PFSK-1 (cell line): ENCODE data around the gene WNT3A.

Experiments used
- FOXP2 ChIP-seq: optimal IDR thresholded peaks from 2 replicates; pipeline ENCODE3; 2011; ENCODE audit warnings: borderline replicate concordance, control low read depth, inconsistent platforms; ENCODE audit not compliant: insufficient read depth; ENCODE audit errors: extremely low read length, extremely low read depth
- POLR2AphosphoS5 ChIP-seq: IDR thresholded peaks from 2 replicates; pipeline ENCODE4 v1.6.1; 2012; ENCODE audit warnings: low read depth, mild to moderate bottlenecking, control low read depth, low read length, moderate library complexity
- REST ChIP-seq, 2 experiments: IDR thresholded peaks; 2 replicates each; pipeline versions ENCODE4 v1.6.1 to v1.8.0; 2011 to 2012; ENCODE audit warnings: low read depth in 2 of 2, low read length in 2 of 2, control low read depth in 1 of 2, inconsistent platforms in 1 of 2, mild to moderate bottlenecking in 1 of 2, moderate library complexity in 1 of 2; ENCODE audit not compliant: insufficient read depth in 1 of 2
- SIN3A ChIP-seq: IDR thresholded peaks from 2 replicates; pipeline ENCODE4 v1.6.1; 2012; ENCODE audit warnings: mild to moderate bottlenecking, low read length, moderate library complexity, borderline replicate concordance; ENCODE audit not compliant: insufficient read depth
- TAF1 ChIP-seq: IDR thresholded peaks from 2 replicates; pipeline ENCODE4 v1.6.1; 2012; ENCODE audit warnings: low read length, control low read depth, borderline replicate concordance; ENCODE audit not compliant: insufficient read depth

Gene WNT3A

GRCh38 chr1:228070851-228071250 is 64.1 kb downstream of the WNT3A start:
- TF ChIP-seq TAF1 (no peak), POLR2AphosphoS5 (no peak), REST (IDR thresholded peaks at IDR 0.05; ENCODE audit: insufficient read depth in 1 of 2, low read depth in 2 of 2, low read length in 2 of 2) (no peak), SIN3A (no peak), FOXP2 (no peak)

GRCh38 chr1:228071839-228072657 is 65.2 kb downstream of the WNT3A start:
- no peak for TF ChIP-seq POLR2AphosphoS5
- TF ChIP-seq SIN3A, result no peak
- no peak for TF ChIP-seq REST (IDR thresholded peaks at IDR 0.05; ENCODE audit: insufficient read depth in 1 of 2, low read depth in 2 of 2, low read length in 2 of 2)
- TF ChIP-seq FOXP2, result no peak
- TF ChIP-seq TAF1, result no peak

GRCh38 chr1:228072658-228073043 is 65.9 kb downstream of the WNT3A start:
- TF ChIP-seq SIN3A, result no peak
- no peak for TF ChIP-seq FOXP2
- no peak for TF ChIP-seq POLR2AphosphoS5

GRCh38 chr1:228073061-228073856 is 66.5 kb downstream of the WNT3A start:
- no peak for TF ChIP-seq FOXP2
- TF ChIP-seq SIN3A, result no peak
- TF ChIP-seq TAF1, result no peak
- TF ChIP-seq POLR2AphosphoS5, result no peak
- TF ChIP-seq REST (IDR thresholded peaks at IDR 0.05; ENCODE audit: insufficient read depth in 1 of 2, low read depth in 2 of 2, low read length in 2 of 2), result no peak

- TF ChIP-seq POLR2AphosphoS5 (no peak), FOXP2 (no peak), TAF1 (no peak), REST (IDR thresholded peaks at IDR 0.05; ENCODE audit: insufficient read depth in 1 of 2, low read depth in 2 of 2, low read length in 2 of 2) (no peak), SIN3A (no peak)
Measured at GRCh38 chr1:228073857-228074545, 67.2 kb downstream of the WNT3A start.
